Small intestine (tissue), 4 donors: ENCODE data around the gene TSACC. TPM values are rescaled to one million over a fixed set of nuclear protein-coding genes. Genes with fewer than 3 reads are reported as not detected.

Source experiments
- polyA plus RNA-seq, 4 donors: library from polyadenylated mRNA; stranded (reverse) in 3 of 4; unstranded in 1 of 4; fragments of 200-250 nt in 3 of 4; fragments of 120-200 nt in 1 of 4; gene quantifications; one replicate each; pipeline versions ENCODE4 v1.2.1 to v1.2.3, GENCODE V29; 2013
- donor health status: healthy with polysubstance abuse.
- donor health status: Bipolar disorder and iron deficiency.
- donor health status: healthy.

TSACC gene
- polyA plus RNA-seq, 4 donors = 0.73 to 3.1 (median 1.0) TPM; not detected in 1

Other genes starting within 250 kb of the TSACC start
- 100 to 1,000 TPM in 3 of 4 donors, 10 to 100 TPM in 1; 89.7 to 168 (median 105) TPM for gene LMNA, start 223.8 kb upstream of the TSACC start, polyA plus RNA-seq
- gene SEMA4A, start 184.9 kb upstream of the TSACC start, polyA plus RNA-seq = 1 to 10 TPM in 3 of 4 donors, under 1 TPM in 1; 0.89 to 7.7 (median 1.8) TPM
- gene SLC25A44, start 144.4 kb upstream of the TSACC start, polyA plus RNA-seq = 10 to 100 TPM; 13.4 to 46.6 (median 17.3) TPM
- gene PMF1, start 125.5 kb upstream of the TSACC start, polyA plus RNA-seq = 10 to 100 TPM; 53.5 to 65.9 (median 62.2) TPM
- 1 to 10 TPM in 1 of 4 donors, under 1 TPM in 1, not detected in 2; 0.48 to 3.9 TPM for gene BGLAP, start 96.3 kb upstream of the TSACC start, polyA plus RNA-seq
- 1 to 10 TPM; 3.0 to 8.7 (median 5.5) TPM for gene PAQR6, start 90.5 kb upstream of the TSACC start, polyA plus RNA-seq
- 10 to 100 TPM; 30.0 to 57.0 (median 43.3) TPM for gene SMG5, start 55.7 kb upstream of the TSACC start, polyA plus RNA-seq
- 1 to 10 TPM; 2.2 to 8.3 (median 4.6) TPM for gene TMEM79, start 54.2 kb upstream of the TSACC start, polyA plus RNA-seq
- 100 to 1,000 TPM in 1 of 4 donors, 10 to 100 TPM in 3; 30.7 to 263 (median 63.9) TPM for gene GLMP, start 42.8 kb upstream of the TSACC start, polyA plus RNA-seq
- not detected for gene VHLL, start 39.2 kb upstream of the TSACC start, polyA plus RNA-seq
- gene CCT3, start 234 bp upstream of the TSACC start, polyA plus RNA-seq = 100 to 1,000 TPM; 113 to 187 (median 155) TPM
- 10 to 100 TPM in 1 of 4 donors, 1 to 10 TPM in 2, under 1 TPM in 1; 0.27 to 55.2 (median 2.7) TPM for gene RHBG, start 30.7 kb downstream of the TSACC start, polyA plus RNA-seq
- 10 to 100 TPM in 2 of 4 donors, 1 to 10 TPM in 2; 5.8 to 23.7 (median 13.0) TPM for gene MEF2D, start 162.2 kb downstream of the TSACC start, polyA plus RNA-seq
- 10 to 100 TPM in 2 of 4 donors, under 1 TPM in 2; 0.54 to 13.8 (median 7.3) TPM for gene IQGAP3, start 234.0 kb downstream of the TSACC start, polyA plus RNA-seq
- under 1 TPM in 2 of 4 donors, not detected in 2; 0.18 to 0.19 TPM for gene TTC24, start 241.2 kb downstream of the TSACC start, polyA plus RNA-seq